ENCODE measurements around the gene PXMP2. TPM values are rescaled to one million over a fixed set of nuclear protein-coding genes. Genes with fewer than 3 reads are reported as not detected.

Gene PXMP2
- total RNA-seq, 1 donor from 2014 or later: 9.0 TPM

- peaks cover 8% of the 10 kb centered on the region for H3K36me3 ChIP-seq (ENCODE audit: insufficient read depth, low read length)
- no peak overlapping the region for H3K4me3 ChIP-seq (ENCODE audit: insufficient read depth, low read depth, low read length)
- FAIRE-seq (no peak), DNase-seq (ENCODE audit: low read depth) (no peak)
- H3K9me3 ChIP-seq (ENCODE audit: insufficient read depth, low read depth, low read length): no peaks in the 10 kb centered on the region
- no peak overlapping the region for H2AFZ ChIP-seq (ENCODE audit: low read depth, low read length)
- no peak overlapping the region for H3K9ac ChIP-seq (ENCODE audit: low read length)
- Mint-ChIP-seq H3K4me3 (ENCODE audit: unreplicated experiment) (no peak overlapping the region), H3K4me1 (ENCODE audit: low read depth, unreplicated experiment) (peaks cover 3% of the 10 kb centered on the region), H3K9me3 (ENCODE audit: unreplicated experiment) (no peaks in the 10 kb centered on the region), H3K27ac (ENCODE audit: unreplicated experiment) (no peak overlapping the region), H3K36me3 (ENCODE audit: low read depth, unreplicated experiment) (peaks cover 13% of the 10 kb centered on the region), H3K27me3 (ENCODE audit: low read depth, unreplicated experiment) (peaks cover 7% of the 10 kb centered on the region)
- peaks cover 4% of the 10 kb centered on the region for H4K20me1 ChIP-seq (ENCODE audit: insufficient read depth, low read length)
- H3K27ac ChIP-seq (ENCODE audit: low read depth, low read length): no peak overlapping the region
- H3K4me2 ChIP-seq (ENCODE audit: low read length): no peak overlapping the region
- H3K4me1 ChIP-seq (ENCODE audit: insufficient read depth, low read length): no peaks in the 10 kb centered on the region
- H3K79me2 ChIP-seq (ENCODE audit: insufficient read depth, low read length): no peaks in the 10 kb centered on the region
- H3K27me3 ChIP-seq (ENCODE audit: insufficient read depth, low read length): no peaks in the 10 kb centered on the region
- TF ChIP-seq EZH2 (IDR thresholded peaks at IDR 0.05; ENCODE audit: insufficient read depth, low read length) (no peak), CTCF (IDR thresholded peaks at IDR 0.05; ENCODE audit: insufficient read depth, low read depth, low read length) (no peak)
Observed at GRCh38 chr12:132642846-132643835, 44.2 kb upstream of the PXMP2 start.

- TF ChIP-seq CTCF (IDR thresholded peaks at IDR 0.05; ENCODE audit: insufficient read depth, low read depth, low read length): no peak
- TF ChIP-seq EZH2 (IDR thresholded peaks at IDR 0.05; ENCODE audit: insufficient read depth, low read length): no peak
- H3K79me2 ChIP-seq (ENCODE audit: insufficient read depth, low read length): no peaks in the 10 kb centered on the region
- no peak overlapping the region for H3K4me2 ChIP-seq (ENCODE audit: low read length)
- Mint-ChIP-seq H3K4me3 (ENCODE audit: unreplicated experiment) (no peak overlapping the region), H3K9me3 (ENCODE audit: unreplicated experiment) (no peaks in the 10 kb centered on the region), H3K4me1 (ENCODE audit: low read depth, unreplicated experiment) (no peaks in the 10 kb centered on the region), H3K27me3 (ENCODE audit: low read depth, unreplicated experiment) (peaks cover 4% of the 10 kb centered on the region), H3K27ac (ENCODE audit: unreplicated experiment) (no peak overlapping the region), H3K36me3 (ENCODE audit: low read depth, unreplicated experiment) (peaks cover 6% of the 10 kb centered on the region)
- H3K27ac ChIP-seq (ENCODE audit: low read depth, low read length): no peak overlapping the region
- no peak overlapping the region for H3K4me3 ChIP-seq (ENCODE audit: insufficient read depth, low read depth, low read length)
- H4K20me1 ChIP-seq (ENCODE audit: insufficient read depth, low read length): no peaks in the 10 kb centered on the region
- no peaks in the 10 kb centered on the region for H3K9me3 ChIP-seq (ENCODE audit: insufficient read depth, low read depth, low read length)
- no peak overlapping the region for H2AFZ ChIP-seq (ENCODE audit: low read depth, low read length)
- H3K27me3 ChIP-seq (ENCODE audit: insufficient read depth, low read length): no peaks in the 10 kb centered on the region
- H3K4me1 ChIP-seq (ENCODE audit: insufficient read depth, low read length): no peaks in the 10 kb centered on the region
- DNase-seq (ENCODE audit: low read depth): no peak
- H3K36me3 ChIP-seq (ENCODE audit: insufficient read depth, low read length): peaks cover 8% of the 10 kb centered on the region
- no peak for FAIRE-seq
- H3K9ac ChIP-seq (ENCODE audit: low read length): no peak overlapping the region
Observed at GRCh38 chr12:132646850-132647249, 40.5 kb upstream of the PXMP2 start.

GRCh38 chr12:132647858-132648257, 39.5 kb upstream of the PXMP2 start:
- H3K27me3 ChIP-seq (ENCODE audit: insufficient read depth, low read length): no peaks in the 10 kb centered on the region
- H3K4me3 ChIP-seq (ENCODE audit: insufficient read depth, low read depth, low read length): no peak overlapping the region
- FAIRE-seq: no peak
- no peak overlapping the region for H3K27ac ChIP-seq (ENCODE audit: low read depth, low read length)
- no peaks in the 10 kb centered on the region for H4K20me1 ChIP-seq (ENCODE audit: insufficient read depth, low read length)
- H3K4me2 ChIP-seq (ENCODE audit: low read length): no peak overlapping the region
- H3K79me2 ChIP-seq (ENCODE audit: insufficient read depth, low read length): no peaks in the 10 kb centered on the region
- H2AFZ ChIP-seq (ENCODE audit: low read depth, low read length): no peak overlapping the region
- TF ChIP-seq CTCF (IDR thresholded peaks at IDR 0.05; ENCODE audit: insufficient read depth, low read depth, low read length) (no peak), EZH2 (IDR thresholded peaks at IDR 0.05; ENCODE audit: insufficient read depth, low read length) (no peak)
- no peak overlapping the region for H3K9ac ChIP-seq (ENCODE audit: low read length)
- H3K27me3 Mint-ChIP-seq (ENCODE audit: low read depth, unreplicated experiment): peaks cover 4% of the 10 kb centered on the region
- no peak overlapping the region for H3K4me3 Mint-ChIP-seq (ENCODE audit: unreplicated experiment)
- no peak overlapping the region for H3K27ac Mint-ChIP-seq (ENCODE audit: unreplicated experiment)
- no peaks in the 10 kb centered on the region for H3K4me1 ChIP-seq (ENCODE audit: insufficient read depth, low read length)
- no peaks in the 10 kb centered on the region for H3K4me1 Mint-ChIP-seq (ENCODE audit: low read depth, unreplicated experiment)
- peaks cover 3% of the 10 kb centered on the region for H3K36me3 Mint-ChIP-seq (ENCODE audit: low read depth, unreplicated experiment)
- DNase-seq (ENCODE audit: low read depth): no peak
- H3K9me3 Mint-ChIP-seq (ENCODE audit: unreplicated experiment): no peaks in the 10 kb centered on the region
- H3K9me3 ChIP-seq (ENCODE audit: insufficient read depth, low read depth, low read length): no peaks in the 10 kb centered on the region
- peaks cover 5% of the 10 kb centered on the region for H3K36me3 ChIP-seq (ENCODE audit: insufficient read depth, low read length)

Data from astrocyte (in vitro differentiated cells and primary cell).